A549 (cell line): ENCODE data around the gene FAM118B. TPM values are rescaled to one million over a fixed set of nuclear protein-coding genes. Genes with fewer than 3 reads are reported as not detected.
"Not testable (repeated sequence)": the region's sequence is repeated elsewhere in the genome, so short reads cannot be mapped to it uniquely, and the experiment has no call there.

ENCODE experiments used
- ATAC-seq, 2 experiments: fragments of 200-7000 bp in 1 of 2; fragments of >200 bp in 1 of 2; cut with Nextera tagmentation in 1 of 2; cut with Tn5 transposase in 1 of 2; 3 replicates each; pipeline versions ENCODE4 v1.8.0 to v1.9.1; 2018 to 2020; ENCODE audit warnings: mild to moderate bottlenecking in 1 of 2, moderate library complexity in 1 of 2
- CTCF ChIA-PET: fragments of 300-600 bp; sonication (Branson Sonifier 250); formaldehyde crosslinking; extraction: SDS; loops from one replicate; lab custom pipeline; 2021; ENCODE audit warnings: antibody characterized with exemption, inconsistent platforms; lab: Yijun Ruan, JAX
- POLR2A ChIA-PET: fragments of 350-600 bp; formaldehyde crosslinking; extraction: SDS; loops from one replicate; lab custom pipeline; 2021; ENCODE audit warnings: antibody characterized with exemption, inconsistent platforms; lab: Yijun Ruan, JAX
- DNase-seq, 2 experiments: peaks; one replicate each; pipeline versions ENCODE4 v3.0.0 to v3.0.0-alpha.2; 2011 to 2016; ENCODE audit warnings: low read depth in 1 of 2, low spot score in 1 of 2
- FAIRE-seq: peaks from 2 replicates; lab custom pipeline; 2011; peaks lifted over from hg19 to GRCh38; lab: Jason Lieb, UNC
- H3K27ac ChIP-seq, 2 experiments: fragments of >200 bp; sonication (Bioruptor Twin); formaldehyde crosslinking; 3 replicates each; pipeline ENCODE4 v1.5.1; 2016 to 2017
- H3K4me1 ChIP-seq: fragments of >200 bp; sonication (Bioruptor Twin); formaldehyde crosslinking; 3 replicates; pipeline ENCODE4 v1.6.1; 2016
- H3K4me2 ChIP-seq: fragments of >200 bp; sonication (Bioruptor Twin); formaldehyde crosslinking; 3 replicates; pipeline ENCODE4 v1.6.1; 2016
- H3K4me3 ChIP-seq: fragments of >200 bp; sonication (Bioruptor Twin); formaldehyde crosslinking; 3 replicates; pipeline ENCODE4 v1.5.1; 2016
- H3K9me3 ChIP-seq: fragments of >200 bp; sonication (Bioruptor Twin); formaldehyde crosslinking; 3 replicates; pipeline ENCODE4 v1.6.1; 2016
- ATOH8 ChIP-seq: fragments of 250-450 bp; sonication (Bioruptor Pico); IDR thresholded peaks from 2 replicates; pipeline ENCODE4 v1.5.0; 2020; ENCODE audit warnings: low read depth, mild to moderate bottlenecking, moderate library complexity
- BHLHE40 ChIP-seq: IDR thresholded peaks from 2 replicates; pipeline ENCODE4 v1.6.1; 2012; ENCODE audit warnings: low read depth, low read length, inconsistent platforms
- CBX2 ChIP-seq: fragments of 200-600 bp; sonication (generic); IDR thresholded peaks from 2 replicates; pipeline ENCODE4 v1.6.1; 2016; ENCODE audit warnings: low read depth, mild to moderate bottlenecking, borderline replicate concordance
- CBX8 ChIP-seq: fragments of 200-600 bp; sonication (generic); IDR thresholded peaks from 2 replicates; pipeline ENCODE4 v1.6.1; 2016
- CTCF ChIP-seq: fragments of >200 bp; sonication (Bioruptor Twin); formaldehyde crosslinking; IDR thresholded peaks from 3 replicates; pipeline ENCODE4 v1.5.1; 2016
- EHF ChIP-seq: fragments of 250-450 bp; sonication (Bioruptor Pico); IDR thresholded peaks from 2 replicates; pipeline ENCODE4 v1.5.0; 2020; ENCODE audit warnings: mild to moderate bottlenecking
- HES2 ChIP-seq: fragments of >200 bp; sonication (Bioruptor Twin); formaldehyde crosslinking; IDR thresholded peaks from 2 replicates; pipeline ENCODE4 v1.6.1; 2016
- HEYL ChIP-seq: fragments of 250-450 bp; sonication (Bioruptor Pico); IDR thresholded peaks from 2 replicates; pipeline ENCODE4 v1.8.0; 2021; ENCODE audit warnings: mild to moderate bottlenecking, moderate library complexity
- HOXB13 ChIP-seq: fragments of 250-450 bp; sonication (Bioruptor Pico); IDR thresholded peaks from 2 replicates; pipeline ENCODE4 v1.5.0; 2020; ENCODE audit warnings: low read depth, mild to moderate bottlenecking, moderate library complexity
- HOXB5 ChIP-seq: fragments of 250-450 bp; sonication (Bioruptor Pico); IDR thresholded peaks from 2 replicates; pipeline ENCODE4 v1.5.0; 2020; ENCODE audit warnings: mild to moderate bottlenecking, moderate library complexity
- JUN ChIP-seq, 2 experiments: fragments of >200 bp; sonication (Bioruptor Twin); formaldehyde crosslinking; IDR thresholded peaks; 2 replicates in 1 of 2; 3 replicates in 1 of 2; pipeline ENCODE4 v1.6.1; 2016 to 2017
- NR3C1 ChIP-seq: fragments of >200 bp; sonication (Bioruptor Twin); formaldehyde crosslinking; IDR thresholded peaks from 3 replicates; pipeline ENCODE4 v1.6.1; 2017
- RAD21 ChIP-seq, 2 experiments: fragments of >200 bp in 1 of 2; sonication (Bioruptor Twin) in 1 of 2; formaldehyde crosslinking in 1 of 2; IDR thresholded peaks in 1 of 2; conservative IDR thresholded peaks in 1 of 2; 2 replicates in 1 of 2; 3 replicates in 1 of 2; pipeline ENCODE4 v1.6.1; 2012 to 2018; ENCODE audit warnings: inconsistent platforms in 1 of 2
- RARB ChIP-seq: fragments of 250-450 bp; sonication (Bioruptor Pico); IDR thresholded peaks from 2 replicates; pipeline ENCODE4 v1.8.0; 2021; ENCODE audit warnings: mild to moderate bottlenecking, moderate library complexity
- RCOR1 ChIP-seq: fragments of 150-350 bp; IDR thresholded peaks from 2 replicates; pipeline ENCODE4 v1.6.1; 2014; ENCODE audit warnings: antibody characterized with exemption, low read length, low read depth
- RFX5 ChIP-seq: fragments of 450-650 bp; IDR thresholded peaks from 2 replicates; pipeline ENCODE4 v1.7.1; 2014; ENCODE audit warnings: antibody characterized with exemption, mild to moderate bottlenecking, moderate library complexity
- RNF2 ChIP-seq: fragments of 200-600 bp; sonication (generic); IDR thresholded peaks from 2 replicates; pipeline ENCODE4 v1.6.1; 2016; ENCODE audit warnings: low read depth, mild to moderate bottlenecking, antibody characterized with exemption, moderate library complexity, borderline replicate concordance
- TFCP2L1 ChIP-seq: fragments of 250-450 bp; sonication (Bioruptor Pico); IDR thresholded peaks from 2 replicates; pipeline ENCODE4 v1.5.0; 2021; ENCODE audit warnings: mild to moderate bottlenecking
- ZNF302 ChIP-seq: fragments of 250-450 bp; sonication (Bioruptor Pico); IDR thresholded peaks from 2 replicates; pipeline ENCODE4 v1.9.0; 2021; ENCODE audit warnings: inconsistent platforms, mild to moderate bottlenecking, moderate library complexity
- WGBS: methylation state at CpG from one replicate; pipeline ENCODE4 v1.1.6; 2017; ENCODE audit errors: missing lambda C conversion rate; 5-methylcytosine and 5-hydroxymethylcytosine counted together
- polyA plus RNA-seq, 4 experiments: library from polyadenylated mRNA; depleted of rRNA in 3 of 4; stranded (reverse); fragments of >200 nt; fragmentation: RNase III in 1 of 4; extraction: RNeasy Plus Mini Kit Qiagen cat#74134 plus additional on column Dnase treatment in 1 of 4; gene quantifications; 2 replicates in 3 of 4; 3 replicates in 1 of 4; pipeline ENCODE4 v1.2.3, GENCODE V29; 2011 to 2017
- TF ChIP-seq, protein P1 (sequence below): IDR thresholded peaks from 2 replicates; pipeline ENCODE4 v1.6.1; 2012
- TF ChIP-seq, protein P2 (sequence below): fragments of 200-600 bp; sonication (generic); IDR thresholded peaks from 2 replicates; pipeline ENCODE4 v1.6.1; 2016; ENCODE audit warnings: antibody characterized with exemption, mild to moderate bottlenecking, moderate library complexity
- TF ChIP-seq, protein P3 (sequence below): fragments of 450-650 bp; IDR thresholded peaks from 2 replicates; pipeline ENCODE4 v1.6.1; 2014; ENCODE audit warnings: antibody characterized with exemption

FAM118B gene
- polyA plus RNA-seq, 2 of the 4 experiments (the other 2 are of a cell fraction) = 14.9 to 23.9 TPM

DNA sequence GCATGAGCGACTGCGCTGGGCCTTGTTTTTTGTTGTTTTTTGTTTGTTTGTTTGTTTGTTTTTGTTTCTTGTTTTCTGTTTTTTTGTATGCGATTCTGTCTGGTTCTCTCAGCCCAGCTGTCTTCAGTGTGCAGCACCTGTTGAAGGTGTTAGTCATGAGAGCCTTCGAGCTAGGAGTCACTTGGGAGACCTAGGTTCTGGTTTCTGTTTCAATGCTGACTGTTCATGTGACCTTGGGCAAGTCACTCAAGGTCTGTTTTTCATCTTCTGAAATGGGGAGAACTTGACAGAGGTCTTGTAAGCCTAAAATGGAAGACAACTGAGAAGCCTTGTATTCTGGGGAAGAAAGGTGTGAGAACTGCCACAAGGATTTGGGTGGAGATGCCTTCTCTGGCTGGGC is 94.1 kb downstream of the FAM118B start:
- no peak for FAIRE-seq
- 88% methylated on average over 4 of the region's 4 CpGs for WGBS

DNA sequence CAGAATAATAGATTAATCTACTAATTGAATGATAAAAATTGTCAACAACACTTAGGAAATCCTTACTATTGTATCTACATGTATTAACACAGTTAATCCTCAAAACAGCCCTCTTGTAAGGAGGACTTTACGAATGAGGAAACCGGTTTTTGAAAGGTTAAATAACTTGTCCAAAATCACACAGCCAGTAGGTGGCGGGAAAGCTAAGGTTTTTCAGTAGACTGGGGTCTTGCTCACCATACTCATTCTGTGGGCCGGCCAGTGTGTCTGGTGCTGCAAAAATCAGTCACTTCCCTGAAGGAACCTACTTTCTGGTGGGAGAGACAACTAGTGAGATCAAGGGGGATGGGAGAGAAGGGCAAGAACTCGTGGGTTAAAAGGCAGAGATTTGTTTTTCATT is 96.1 kb downstream of the FAM118B start:
- WGBS = 38% methylated on average over 5 of the region's 5 CpGs
- FAIRE-seq (no peak), DNase-seq (peak in 1 of 2 experiments; percentile 40), ATAC-seq (no peak)
- POLR2A ChIA-PET = interaction anchor here (0.5 kb wide), 1 partner anchor 1509 kb away, joined by 3 read pairs; no protein-coding TSS in a partner anchor
- Histone ChIP-seq H3K9me3 (no peaks in the 10 kb centered on the region), H3K4me2 (no peak overlapping the region), H3K27ac (no peak overlapping the region), H3K4me1 (peaks cover 8% of the 10 kb centered on the region; the same call in 1 of the 3 replicates), H3K4me3 (no peak overlapping the region)
- CTCF ChIA-PET = interaction anchor here (0.6 to 1.3 kb wide), 2 partner anchors 36 to 173 kb away, joined by 3 to 5 read pairs; no protein-coding TSS in a partner anchor
- TF ChIP-seq RAD21 (conservative IDR thresholded peaks at IDR 0.05 in 1 of 2, IDR thresholded peaks at IDR 0.05 in 1 of 2) = peak; percentile 20 to 38; a peak in 3 of 5 replicates
- TF ChIP-seq EHF = no peak
- TF ChIP-seq, protein P1, sequence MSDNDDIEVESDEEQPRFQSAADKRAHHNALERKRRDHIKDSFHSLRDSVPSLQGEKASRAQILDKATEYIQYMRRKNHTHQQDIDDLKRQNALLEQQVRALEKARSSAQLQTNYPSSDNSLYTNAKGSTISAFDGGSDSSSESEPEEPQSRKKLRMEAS = no peak
- peak; percentile 18; the same call in 1 of the 3 replicates for TF ChIP-seq CTCF

More for the DNA sequence above, 94.1 kb downstream of the FAM118B start:
- ChIA-PET POLR2A (no interaction called here), CTCF (no interaction called here)
- no peak overlapping the region for H3K27ac ChIP-seq
- H3K9me3 ChIP-seq = no peaks in the 10 kb centered on the region
- no peak for ATAC-seq
- no peak overlapping the region for H3K4me2 ChIP-seq
- TF ChIP-seq, protein P2, sequence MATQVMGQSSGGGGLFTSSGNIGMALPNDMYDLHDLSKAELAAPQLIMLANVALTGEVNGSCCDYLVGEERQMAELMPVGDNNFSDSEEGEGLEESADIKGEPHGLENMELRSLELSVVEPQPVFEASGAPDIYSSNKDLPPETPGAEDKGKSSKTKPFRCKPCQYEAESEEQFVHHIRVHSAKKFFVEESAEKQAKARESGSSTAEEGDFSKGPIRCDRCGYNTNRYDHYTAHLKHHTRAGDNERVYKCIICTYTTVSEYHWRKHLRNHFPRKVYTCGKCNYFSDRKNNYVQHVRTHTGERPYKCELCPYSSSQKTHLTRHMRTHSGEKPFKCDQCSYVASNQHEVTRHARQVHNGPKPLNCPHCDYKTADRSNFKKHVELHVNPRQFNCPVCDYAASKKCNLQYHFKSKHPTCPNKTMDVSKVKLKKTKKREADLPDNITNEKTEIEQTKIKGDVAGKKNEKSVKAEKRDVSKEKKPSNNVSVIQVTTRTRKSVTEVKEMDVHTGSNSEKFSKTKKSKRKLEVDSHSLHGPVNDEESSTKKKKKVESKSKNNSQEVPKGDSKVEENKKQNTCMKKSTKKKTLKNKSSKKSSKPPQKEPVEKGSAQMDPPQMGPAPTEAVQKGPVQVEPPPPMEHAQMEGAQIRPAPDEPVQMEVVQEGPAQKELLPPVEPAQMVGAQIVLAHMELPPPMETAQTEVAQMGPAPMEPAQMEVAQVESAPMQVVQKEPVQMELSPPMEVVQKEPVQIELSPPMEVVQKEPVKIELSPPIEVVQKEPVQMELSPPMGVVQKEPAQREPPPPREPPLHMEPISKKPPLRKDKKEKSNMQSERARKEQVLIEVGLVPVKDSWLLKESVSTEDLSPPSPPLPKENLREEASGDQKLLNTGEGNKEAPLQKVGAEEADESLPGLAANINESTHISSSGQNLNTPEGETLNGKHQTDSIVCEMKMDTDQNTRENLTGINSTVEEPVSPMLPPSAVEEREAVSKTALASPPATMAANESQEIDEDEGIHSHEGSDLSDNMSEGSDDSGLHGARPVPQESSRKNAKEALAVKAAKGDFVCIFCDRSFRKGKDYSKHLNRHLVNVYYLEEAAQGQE = no peak
- TF ChIP-seq, protein P1 = no peak
- TF ChIP-seq RCOR1 (no peak), RNF2 (no peak)
- no peak for DNase-seq
- H3K4me1 ChIP-seq = peaks cover 8% of the 10 kb centered on the region; the same call in 1 of the 3 replicates
- no peak overlapping the region for H3K4me3 ChIP-seq

- 84% methylated on average over 4 of the region's 4 CpGs for WGBS
- CTCF ChIA-PET = interaction anchor here (1.3 to 3.7 kb wide), 2 partner anchors 8 to 172 kb away, joined by 5 to 22 read pairs; no protein-coding TSS in a partner anchor
- POLR2A ChIA-PET = no interaction called here
Observed at GRCh38 chr11:126308271-126308671, 96.7 kb downstream of the FAM118B start.

DNA sequence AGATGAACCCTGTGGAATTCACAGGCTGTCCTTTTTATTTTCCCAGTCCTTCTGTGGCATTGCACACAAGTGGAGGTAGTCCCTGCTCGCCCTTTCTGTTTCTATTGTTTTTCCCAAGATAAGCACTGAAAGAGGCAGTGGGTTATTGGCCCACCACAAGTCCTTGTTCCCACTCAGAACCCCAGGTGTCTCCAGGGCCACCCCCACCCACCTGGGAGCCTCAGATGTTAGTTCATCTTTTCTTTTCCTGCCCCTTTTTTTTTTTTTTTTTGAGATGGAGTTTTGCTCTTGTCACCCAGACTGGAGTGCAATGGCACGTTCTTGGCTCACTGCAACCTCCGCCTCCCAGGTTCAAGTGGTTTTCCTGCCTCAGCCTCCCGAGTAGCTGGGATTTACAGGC is 97.2 kb downstream of the FAM118B start:
- H3K4me3 ChIP-seq, H3K9me3 ChIP-seq, H3K4me1 ChIP-seq, POLR2A ChIA-PET, FAIRE-seq, DNase-seq, H3K27ac ChIP-seq, H3K4me2 ChIP-seq, ATAC-seq: not testable (repeated sequence)
- 70% methylated on average over 4 of the region's 4 CpGs for WGBS
- CTCF ChIA-PET = interaction anchor here (1.5 to 3.7 kb wide), 3 partner anchors 8 to 172 kb away, joined by 4 to 22 read pairs (median 15); no protein-coding TSS in a partner anchor

More at GRCh38 chr11:126308271-126308671, 96.7 kb downstream of the FAM118B start:
- no peak overlapping the region for H3K4me3 ChIP-seq
- no peaks in the 10 kb centered on the region for H3K9me3 ChIP-seq
- no peak overlapping the region for H3K4me2 ChIP-seq
- DNase-seq = no peak
- peaks cover 3% of the 10 kb centered on the region; the same call in 1 of the 3 replicates for H3K4me1 ChIP-seq
- TF ChIP-seq BHLHE40 (no peak), RCOR1 (no peak), NR3C1 (no peak), HOXB5 (no peak), HEYL (CRISPR knock-in tag) (no peak), ATOH8 (CRISPR knock-in tag) (no peak), CBX8 (no peak), RARB (no peak), TFCP2L1 (CRISPR knock-in tag) (no peak), ZNF302 (CRISPR knock-in tag) (no peak), HES2 (no peak), RFX5 (no peak), JUN (IDR thresholded peaks at IDR 0.05) (no peak), CBX2 (no peak), HOXB13 (no peak)
- TF ChIP-seq, protein P3, sequence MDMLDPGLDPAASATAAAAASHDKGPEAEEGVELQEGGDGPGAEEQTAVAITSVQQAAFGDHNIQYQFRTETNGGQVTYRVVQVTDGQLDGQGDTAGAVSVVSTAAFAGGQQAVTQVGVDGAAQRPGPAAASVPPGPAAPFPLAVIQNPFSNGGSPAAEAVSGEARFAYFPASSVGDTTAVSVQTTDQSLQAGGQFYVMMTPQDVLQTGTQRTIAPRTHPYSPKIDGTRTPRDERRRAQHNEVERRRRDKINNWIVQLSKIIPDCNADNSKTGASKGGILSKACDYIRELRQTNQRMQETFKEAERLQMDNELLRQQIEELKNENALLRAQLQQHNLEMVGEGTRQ = no peak
- TF ChIP-seq, all 56 proteins: peak for 0
- H3K27ac ChIP-seq = no peak overlapping the region
- ATAC-seq = no peak
- FAIRE-seq = no peak
